GM12878 (cell line): ENCODE results near the gene PCBP4.

Experiments used
- BHLHE40 ChIP-seq, 2 experiments: fragments of 450-650 bp in 1 of 2; IDR thresholded peaks; 2 replicates each; pipeline ENCODE4 v1.6.1; 2011 to 2017; ENCODE audit warnings: low read depth in 2 of 2, borderline replicate concordance in 1 of 2, improper control_type of control experiment in 1 of 2, low read length in 1 of 2, mild to moderate bottlenecking in 1 of 2
- CUX1 ChIP-seq: IDR thresholded peaks from 2 replicates; pipeline ENCODE4 v1.6.1; 2012; ENCODE audit warnings: improper control_type of control experiment, low read depth, low read length; ENCODE audit not compliant: insufficient replicate concordance
- JUNB ChIP-seq: IDR thresholded peaks from 2 replicates; pipeline ENCODE4 v1.6.1; 2016; ENCODE audit warnings: antibody characterized with exemption, mild to moderate bottlenecking
- SREBF1 ChIP-seq: IDR thresholded peaks from 2 replicates; pipeline ENCODE4 v1.6.1; 2012; ENCODE audit warnings: mild to moderate bottlenecking, low read length
- TAF1 ChIP-seq: IDR thresholded peaks from 2 replicates; pipeline ENCODE4 v1.6.1; 2011; ENCODE audit warnings: mild to moderate bottlenecking, low read depth, low read length, borderline replicate concordance
- TF ChIP-seq, protein P1 (sequence below), 3 experiments: IDR thresholded peaks in 2 of 3; conservative IDR thresholded peaks in 1 of 3; 2 replicates each; pipeline ENCODE4 v1.5.1; 2011; ENCODE audit warnings: low read depth in 3 of 3, low read length in 3 of 3, mild to moderate bottlenecking in 3 of 3, control low read depth in 2 of 3, moderate library complexity in 2 of 3, inconsistent platforms in 1 of 3, mixed read lengths in 1 of 3; ENCODE audit not compliant: control insufficient read depth in 2 of 3, insufficient read depth in 1 of 3; ENCODE audit errors: extremely low read depth in 1 of 3

- TF ChIP-seq BHLHE40 (IDR thresholded peaks at IDR 0.05; ENCODE audit: borderline replicate concordance in 1 of 2, low read depth in 2 of 2, low read length in 1 of 2) (no peak), CUX1 (no peak), SREBF1 (no peak), TAF1 (no peak), JUNB (no peak)
- TF ChIP-seq, protein P1, sequence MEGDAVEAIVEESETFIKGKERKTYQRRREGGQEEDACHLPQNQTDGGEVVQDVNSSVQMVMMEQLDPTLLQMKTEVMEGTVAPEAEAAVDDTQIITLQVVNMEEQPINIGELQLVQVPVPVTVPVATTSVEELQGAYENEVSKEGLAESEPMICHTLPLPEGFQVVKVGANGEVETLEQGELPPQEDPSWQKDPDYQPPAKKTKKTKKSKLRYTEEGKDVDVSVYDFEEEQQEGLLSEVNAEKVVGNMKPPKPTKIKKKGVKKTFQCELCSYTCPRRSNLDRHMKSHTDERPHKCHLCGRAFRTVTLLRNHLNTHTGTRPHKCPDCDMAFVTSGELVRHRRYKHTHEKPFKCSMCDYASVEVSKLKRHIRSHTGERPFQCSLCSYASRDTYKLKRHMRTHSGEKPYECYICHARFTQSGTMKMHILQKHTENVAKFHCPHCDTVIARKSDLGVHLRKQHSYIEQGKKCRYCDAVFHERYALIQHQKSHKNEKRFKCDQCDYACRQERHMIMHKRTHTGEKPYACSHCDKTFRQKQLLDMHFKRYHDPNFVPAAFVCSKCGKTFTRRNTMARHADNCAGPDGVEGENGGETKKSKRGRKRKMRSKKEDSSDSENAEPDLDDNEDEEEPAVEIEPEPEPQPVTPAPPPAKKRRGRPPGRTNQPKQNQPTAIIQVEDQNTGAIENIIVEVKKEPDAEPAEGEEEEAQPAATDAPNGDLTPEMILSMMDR (IDR thresholded peaks at IDR 0.05 in 2 of 3, conservative IDR thresholded peaks at IDR 0.05 in 1 of 3; ENCODE audit: control insufficient read depth in 2 of 3, extremely low read depth in 1 of 3, insufficient read depth in 1 of 3, low read depth in 3 of 3, low read length in 3 of 3), result no peak
Observed at GRCh38 chr3:51975852-51976549, 8.7 kb upstream of the PCBP4 start.
